Activated CD8-positive, alpha-beta T cell treated with anti-CD3 and anti-CD28 coated beads for 36 hours (primary cell): ENCODE data around the gene GATM. TPM values are rescaled to one million over a fixed set of nuclear protein-coding genes. Genes with fewer than 3 reads are reported as not detected.

ENCODE experiments used
- total RNA-seq, 2 experiments: library from RNA; stranded (reverse); gene quantifications; one replicate each; pipeline ENCODE4 v1.2.3, GENCODE V29; 2021

Gene GATM
- total RNA-seq, 2 experiments from 2014 or later = 5.6 to 6.5 TPM

Other genes with a start within 250 kb of the GATM start
- gene DUOXA1, start 248.7 kb downstream of the GATM start, total RNA-seq = not detected
- not detected for gene DUOX1, start 248.6 kb downstream of the GATM start, total RNA-seq
- 10 to 100 TPM; 19.8 to 23.5 TPM for gene SHF, start 190.6 kb downstream of the GATM start, total RNA-seq
- not detected for gene SLC28A2, start 126.3 kb downstream of the GATM start, total RNA-seq
- gene SLC30A4, start 144.2 kb upstream of the GATM start, total RNA-seq = 1 to 10 TPM; 1.7 to 2.0 TPM
- 10 to 100 TPM; 43.3 to 46.9 TPM for gene BLOC1S6, start 208.8 kb upstream of the GATM start, total RNA-seq